C4-2B (cell line): ENCODE measurements around the gene BAHCC1.

Source experiments
- ZFX ChIP-seq: fragments of 450-650 bp; IDR thresholded peaks from 2 replicates; pipeline ENCODE4 v1.6.1; 2017
- TF ChIP-seq, protein P1 (sequence below): fragments of 450-650 bp; conservative IDR thresholded peaks from 2 replicates; pipeline ENCODE4 v1.5.1; 2017; ENCODE audit warnings: mild to moderate bottlenecking

DNA sequence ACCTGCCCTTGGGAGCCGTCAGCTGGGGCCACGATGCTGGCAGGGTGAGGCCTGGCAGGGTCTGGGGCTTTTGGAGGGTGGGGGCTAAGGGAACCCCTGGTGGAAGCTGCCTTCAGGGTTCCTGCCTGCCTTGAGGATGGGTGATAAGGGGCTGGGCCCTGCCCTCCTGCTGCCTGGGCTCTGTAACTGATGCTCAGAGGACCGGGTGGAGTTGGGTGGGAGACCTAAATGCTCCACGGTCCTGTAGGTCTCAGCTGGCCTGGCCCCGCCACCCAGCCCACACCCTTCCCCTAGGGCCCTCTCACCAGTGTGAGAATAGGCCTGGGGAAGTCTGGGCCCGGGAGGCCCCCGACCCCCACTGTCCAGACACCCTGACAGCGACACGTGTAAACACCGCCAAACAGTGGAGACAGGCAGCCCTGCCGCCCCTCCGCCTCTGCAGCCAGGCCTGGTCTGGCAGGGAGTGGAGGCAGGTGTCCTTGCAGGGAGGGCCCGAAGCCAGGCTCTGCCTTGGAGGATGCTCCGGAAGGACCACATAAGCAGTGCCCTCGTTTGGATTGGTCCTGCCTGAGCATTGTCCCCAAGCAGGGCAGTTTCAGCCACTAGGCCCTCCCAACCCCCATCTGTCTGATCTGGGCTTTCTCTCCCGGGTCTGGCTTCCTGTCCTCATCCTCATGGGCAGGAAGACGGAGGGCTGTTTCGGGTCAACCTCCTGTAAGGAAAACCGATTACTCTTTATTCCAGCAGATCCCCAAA, 6.5 kb upstream of the BAHCC1 start:
- TF ChIP-seq, protein P1, sequence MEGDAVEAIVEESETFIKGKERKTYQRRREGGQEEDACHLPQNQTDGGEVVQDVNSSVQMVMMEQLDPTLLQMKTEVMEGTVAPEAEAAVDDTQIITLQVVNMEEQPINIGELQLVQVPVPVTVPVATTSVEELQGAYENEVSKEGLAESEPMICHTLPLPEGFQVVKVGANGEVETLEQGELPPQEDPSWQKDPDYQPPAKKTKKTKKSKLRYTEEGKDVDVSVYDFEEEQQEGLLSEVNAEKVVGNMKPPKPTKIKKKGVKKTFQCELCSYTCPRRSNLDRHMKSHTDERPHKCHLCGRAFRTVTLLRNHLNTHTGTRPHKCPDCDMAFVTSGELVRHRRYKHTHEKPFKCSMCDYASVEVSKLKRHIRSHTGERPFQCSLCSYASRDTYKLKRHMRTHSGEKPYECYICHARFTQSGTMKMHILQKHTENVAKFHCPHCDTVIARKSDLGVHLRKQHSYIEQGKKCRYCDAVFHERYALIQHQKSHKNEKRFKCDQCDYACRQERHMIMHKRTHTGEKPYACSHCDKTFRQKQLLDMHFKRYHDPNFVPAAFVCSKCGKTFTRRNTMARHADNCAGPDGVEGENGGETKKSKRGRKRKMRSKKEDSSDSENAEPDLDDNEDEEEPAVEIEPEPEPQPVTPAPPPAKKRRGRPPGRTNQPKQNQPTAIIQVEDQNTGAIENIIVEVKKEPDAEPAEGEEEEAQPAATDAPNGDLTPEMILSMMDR: no peak
- TF ChIP-seq ZFX: no peak
